HEK293 (cell line): ENCODE data around the gene VWA3B.

Experiments
- CTCF ChIP-seq: fragments of 450-650 bp; formaldehyde crosslinking; IDR thresholded peaks from 2 replicates; pipeline ENCODE4 v1.5.1; 2016; ENCODE audit warnings: missing biosample characterization, missing genetic modification characterization
- ELK4 ChIP-seq: IDR thresholded peaks from 2 replicates; pipeline ENCODE4 v1.6.1; 2011; ENCODE audit warnings: mild to moderate bottlenecking, low read depth, low read length, borderline replicate concordance
- TRIM28 ChIP-seq: IDR thresholded peaks from 2 replicates; pipeline ENCODE4 v1.6.1; 2011; ENCODE audit warnings: low read length, control low read depth, borderline replicate concordance
- YY1 ChIP-seq: fragments of 450-650 bp; formaldehyde crosslinking; IDR thresholded peaks from 2 replicates; pipeline ENCODE4 v1.5.1; 2018; ENCODE audit warnings: missing biosample characterization, missing genetic modification characterization
- ZEB2 ChIP-seq: fragments of 450-650 bp; formaldehyde crosslinking; IDR thresholded peaks from 2 replicates; pipeline ENCODE4 v1.5.1; 2016; ENCODE audit warnings: missing biosample characterization, missing genetic modification characterization
- ZNF274 ChIP-seq, 2 experiments: fragments of 200-500 bp in 1 of 2; fragments of 450-650 bp in 1 of 2; sonication (Bioruptor generic) in 1 of 2; formaldehyde crosslinking in 1 of 2; IDR thresholded peaks; 2 replicates each; pipeline versions ENCODE4 v1.5.1 to v1.6.1; 2014 to 2016; ENCODE audit warnings: borderline replicate concordance in 1 of 2, inconsistent platforms in 1 of 2, low read length in 1 of 2, missing biosample characterization in 1 of 2, missing genetic modification characterization in 1 of 2
- ZNF549 ChIP-seq: fragments of 450-650 bp; IDR thresholded peaks from 2 replicates; pipeline ENCODE4 v1.5.1; 2018; ENCODE audit warnings: missing biosample characterization, missing genetic modification characterization, mild to moderate bottlenecking, inconsistent platforms, moderate library complexity

GRCh38 chr2:98127229-98127989, 40.4 kb downstream of the VWA3B start:
- TF ChIP-seq ZNF274 (IDR thresholded peaks at IDR 0.05; ENCODE audit: low read length), result no peak
- TF ChIP-seq ZNF274 (tag by site-specific recombination; IDR thresholded peaks at IDR 0.05; ENCODE audit: borderline replicate concordance), result no peak
- TF ChIP-seq ZNF549 (tag by site-specific recombination), result no peak
- TF ChIP-seq CTCF (tag by site-specific recombination), result no peak
- no peak for TF ChIP-seq TRIM28
- no peak for TF ChIP-seq ZEB2
- no peak for TF ChIP-seq ELK4
- TF ChIP-seq YY1 (tag by site-specific recombination), result no peak
